Measurements from ENCODE around the gene AGBL4. TPM values are rescaled to one million over a fixed set of nuclear protein-coding genes. Genes with fewer than 3 reads are reported as not detected.
A peak's percentile ranks its signal among the peaks of the same experiment; 100 is the strongest.

Gene AGBL4
- total RNA-seq, 6 experiments from 2014 or later = 0.06 to 1.8 (median 0.93) TPM

DNA sequence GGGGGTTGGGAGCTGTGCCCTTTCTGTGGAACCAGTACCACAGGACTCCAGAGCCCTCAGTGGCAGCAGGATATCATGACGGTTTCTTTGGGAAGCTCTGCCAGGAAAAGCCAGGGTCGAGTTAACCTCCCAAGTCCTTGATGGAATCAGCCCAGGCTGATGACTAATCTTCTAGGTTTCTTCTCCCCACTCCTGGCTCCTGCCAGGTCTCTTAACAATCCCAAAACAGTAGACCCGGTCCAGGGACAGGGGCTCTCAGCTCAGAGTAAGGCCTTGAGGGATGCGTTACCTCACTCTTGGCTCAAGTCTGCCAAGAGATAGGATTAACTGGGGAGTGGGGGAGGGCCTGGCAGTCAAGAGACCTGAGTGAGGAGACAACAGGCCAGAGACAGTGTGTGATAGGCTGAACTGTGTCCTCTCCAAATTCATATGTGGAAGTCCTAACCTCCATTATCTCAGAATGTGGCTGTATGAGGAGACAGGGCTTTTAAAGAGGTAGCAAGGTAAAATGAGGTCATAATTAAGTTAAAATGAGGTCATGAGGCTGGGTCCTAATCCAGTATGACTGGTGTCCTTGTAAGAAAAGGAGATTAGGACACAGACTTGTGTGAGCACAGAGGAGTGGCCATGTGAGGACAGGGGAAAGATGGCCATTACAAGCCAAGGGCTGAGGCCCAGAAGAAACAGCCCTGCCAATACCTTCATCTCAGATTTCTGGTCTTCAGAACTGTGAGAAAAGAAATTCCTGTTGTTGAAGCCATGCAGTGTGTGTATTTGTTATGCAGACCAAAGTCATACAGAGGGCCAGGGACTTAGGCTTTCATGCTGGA, 1342.1 kb downstream of the AGBL4 start:
- DNase-seq (no peak), ATAC-seq (no peak)
- no peaks in the 10 kb centered on the region for H3K27me3 ChIP-seq
- H3K27ac ChIP-seq = peak overlapping the region in 2 of 3 donors; percentile 12 to 82
- H3K4me1 ChIP-seq = peaks cover 0 to 50% (median 22%) of the 10 kb centered on the region in 4 donors
- no peak overlapping the region for H3K4me3 ChIP-seq
- no peaks in the 10 kb centered on the region for H3K36me3 ChIP-seq
- no peaks in the 10 kb centered on the region for H3K9me3 ChIP-seq
- TF ChIP-seq, protein P1, sequence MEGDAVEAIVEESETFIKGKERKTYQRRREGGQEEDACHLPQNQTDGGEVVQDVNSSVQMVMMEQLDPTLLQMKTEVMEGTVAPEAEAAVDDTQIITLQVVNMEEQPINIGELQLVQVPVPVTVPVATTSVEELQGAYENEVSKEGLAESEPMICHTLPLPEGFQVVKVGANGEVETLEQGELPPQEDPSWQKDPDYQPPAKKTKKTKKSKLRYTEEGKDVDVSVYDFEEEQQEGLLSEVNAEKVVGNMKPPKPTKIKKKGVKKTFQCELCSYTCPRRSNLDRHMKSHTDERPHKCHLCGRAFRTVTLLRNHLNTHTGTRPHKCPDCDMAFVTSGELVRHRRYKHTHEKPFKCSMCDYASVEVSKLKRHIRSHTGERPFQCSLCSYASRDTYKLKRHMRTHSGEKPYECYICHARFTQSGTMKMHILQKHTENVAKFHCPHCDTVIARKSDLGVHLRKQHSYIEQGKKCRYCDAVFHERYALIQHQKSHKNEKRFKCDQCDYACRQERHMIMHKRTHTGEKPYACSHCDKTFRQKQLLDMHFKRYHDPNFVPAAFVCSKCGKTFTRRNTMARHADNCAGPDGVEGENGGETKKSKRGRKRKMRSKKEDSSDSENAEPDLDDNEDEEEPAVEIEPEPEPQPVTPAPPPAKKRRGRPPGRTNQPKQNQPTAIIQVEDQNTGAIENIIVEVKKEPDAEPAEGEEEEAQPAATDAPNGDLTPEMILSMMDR (IDR thresholded peaks at IDR 0.05) = no peak
- no peak for TF ChIP-seq POLR2A (IDR thresholded peaks at IDR 0.05)
- 78% methylated on average over 4 of the region's 4 CpGs for WGBS (ENCODE audit: insufficient coverage, low coverage, low lambda C conversion rate, missing lambda C conversion rate)
- intact Hi-C loops (cut with DNase I) = no loop called here

DNA sequence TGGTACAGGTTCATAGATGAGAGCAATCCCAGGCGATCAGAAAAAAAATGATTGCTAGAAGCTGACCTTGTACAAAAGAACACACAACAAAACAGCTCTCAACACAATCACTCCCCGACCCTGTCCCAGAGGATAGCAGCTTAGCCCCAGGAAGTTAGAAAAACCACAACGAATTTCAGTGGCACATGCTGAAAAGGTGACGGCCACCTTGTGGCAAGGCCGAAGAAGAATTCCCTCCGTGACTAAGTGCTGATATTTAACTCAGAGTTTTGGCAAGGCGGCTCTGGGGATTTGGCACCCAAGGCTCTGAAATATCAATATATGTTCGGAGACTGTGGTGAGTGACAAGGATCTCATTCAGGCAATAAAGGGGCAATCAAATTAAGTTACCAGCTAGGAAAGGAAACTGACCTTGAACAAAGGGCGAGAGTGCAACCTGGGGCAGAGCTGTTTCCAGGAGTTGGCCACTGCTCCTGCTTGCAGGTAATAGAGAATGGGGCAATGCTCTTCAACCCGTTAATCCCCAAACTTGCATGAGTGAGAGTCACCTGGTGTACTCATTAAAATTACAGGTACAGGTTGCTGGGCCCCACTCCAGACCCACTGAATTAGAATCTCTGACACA, 1343.2 kb downstream of the AGBL4 start:
- DNase-seq (peak in 2 of 3 donors; percentile 31 to 76), ATAC-seq (peak; percentile 38 to 54 (median 46))
- intact Hi-C loops (cut with DNase I) = no loop called here
- Histone ChIP-seq H3K27me3 (no peaks in the 10 kb centered on the region), H3K4me3 (peak overlapping the region in 1 of 3 donors; percentile 15), H3K27ac (peak overlapping the region; percentile 12 to 82 (median 58)), H3K4me1 (peaks cover 0 to 42% (median 22%) of the 10 kb centered on the region in 4 donors), H3K9me3 (no peaks in the 10 kb centered on the region), H3K36me3 (no peaks in the 10 kb centered on the region)
- WGBS (ENCODE audit: insufficient coverage, low coverage, low lambda C conversion rate, missing lambda C conversion rate) = 20% methylated on average over 10 of the region's 10 CpGs
- TF ChIP-seq, protein P1 (IDR thresholded peaks at IDR 0.05) = peak in 3 of 4 donors; percentile 9 to 12 (median 12)
- TF ChIP-seq POLR2A (IDR thresholded peaks at IDR 0.05) = no peak

DNA sequence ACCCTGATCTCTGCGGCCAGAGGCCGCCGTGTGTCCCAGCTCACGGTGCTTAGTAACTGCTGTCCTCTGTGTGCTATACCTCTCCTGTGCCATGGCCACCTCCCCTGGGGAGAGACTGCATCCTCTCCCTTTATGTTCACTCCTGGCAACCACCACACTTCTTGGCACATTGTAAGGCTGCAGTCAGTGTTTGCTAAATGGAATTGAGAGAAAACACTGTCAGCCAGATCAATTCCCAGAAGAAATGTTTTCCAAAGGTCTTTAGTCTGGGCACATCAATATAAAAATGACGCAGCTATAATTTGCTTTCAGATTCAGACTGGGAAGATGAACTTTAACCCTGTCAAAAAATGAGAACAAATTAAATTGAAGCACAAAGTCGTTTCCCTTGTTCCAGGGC, 1343.9 kb downstream of the AGBL4 start:
- TF ChIP-seq, protein P1 (IDR thresholded peaks at IDR 0.05) = no peak
- no peak for TF ChIP-seq POLR2A (IDR thresholded peaks at IDR 0.05)
- Histone ChIP-seq H3K4me1 (peaks cover 0 to 42% (median 22%) of the 10 kb centered on the region in 4 donors), H3K27ac (peak overlapping the region; percentile 33 to 82 (median 58)), H3K9me3 (no peaks in the 10 kb centered on the region), H3K36me3 (no peaks in the 10 kb centered on the region), H3K4me3 (peak overlapping the region in 1 of 3 donors; percentile 15), H3K27me3 (no peaks in the 10 kb centered on the region)
- intact Hi-C loops (cut with DNase I) = no loop called here
- 57% methylated on average over 5 of the region's 6 CpGs for WGBS (ENCODE audit: insufficient coverage, low coverage, low lambda C conversion rate, missing lambda C conversion rate)
- peak; percentile 5 to 61 (median 44) for ATAC-seq
- peak in 2 of 3 donors; percentile 24 to 55 for DNase-seq

DNA sequence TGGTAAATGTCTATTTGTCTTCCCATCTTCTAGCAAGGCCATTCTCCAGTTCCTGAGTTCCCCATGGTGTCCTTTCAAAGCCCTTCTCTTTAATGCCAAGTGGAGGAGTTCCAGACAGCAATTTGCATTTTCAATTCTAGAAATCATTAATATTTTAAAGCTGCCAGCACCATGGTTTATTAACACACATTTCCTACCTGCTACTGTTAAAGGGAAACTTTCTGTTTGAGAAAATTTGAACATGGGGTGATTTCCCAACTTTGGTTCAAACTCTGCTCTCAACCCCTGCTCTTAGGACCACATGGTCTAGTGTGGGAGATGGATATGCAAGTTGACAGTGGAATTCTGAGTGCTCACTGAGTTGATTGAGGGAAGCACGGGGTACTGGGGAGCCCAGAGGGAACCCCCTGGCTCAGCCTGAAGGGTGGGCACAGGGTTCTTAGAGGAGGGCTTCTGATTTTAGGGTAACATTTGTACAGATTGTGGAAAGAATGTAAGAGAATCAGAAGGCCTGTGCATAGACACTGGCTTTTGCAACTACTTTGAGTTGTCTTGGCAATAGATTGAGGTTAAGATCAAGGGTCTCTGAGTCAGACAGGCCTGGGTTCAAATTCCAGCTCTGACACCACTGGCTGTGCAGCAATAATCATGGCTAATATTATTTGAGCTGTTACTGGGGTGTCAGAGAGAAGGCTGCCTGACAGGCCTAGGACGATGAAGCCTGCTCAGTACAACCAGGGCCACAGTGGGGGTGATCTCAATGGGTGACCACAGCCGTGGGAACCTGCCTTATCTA, 1344.8 kb downstream of the AGBL4 start:
- intact Hi-C loops (cut with DNase I) = no loop called here
- H3K27ac ChIP-seq = peak overlapping the region; percentile 33 to 82 (median 58)

More for the DNA sequence above, 1344.8 kb downstream of the AGBL4 start:
- no peak overlapping the region for H3K4me3 ChIP-seq
- TF ChIP-seq, protein P1 (IDR thresholded peaks at IDR 0.05) = no peak
- TF ChIP-seq POLR2A (IDR thresholded peaks at IDR 0.05) = no peak
- no peaks in the 10 kb centered on the region for H3K9me3 ChIP-seq
- 33% methylated on average over 1 of the region's 3 CpGs for WGBS (ENCODE audit: insufficient coverage, low coverage, low lambda C conversion rate, missing lambda C conversion rate)
- peaks cover 0 to 42% (median 22%) of the 10 kb centered on the region in 4 donors for H3K4me1 ChIP-seq
- ATAC-seq (peak in 3 of 4 donors; percentile 18 to 24 (median 18)), DNase-seq (no peak)
- no peaks in the 10 kb centered on the region for H3K27me3 ChIP-seq
- H3K36me3 ChIP-seq = no peaks in the 10 kb centered on the region
